ENCODE measurements around the gene NOPCHAP1. TPM values are rescaled to one million over a fixed set of nuclear protein-coding genes. Genes with fewer than 3 reads are reported as not detected.

Gene NOPCHAP1
- total RNA-seq, 1 donor from 2014 or later = 25.2 TPM

DNA sequence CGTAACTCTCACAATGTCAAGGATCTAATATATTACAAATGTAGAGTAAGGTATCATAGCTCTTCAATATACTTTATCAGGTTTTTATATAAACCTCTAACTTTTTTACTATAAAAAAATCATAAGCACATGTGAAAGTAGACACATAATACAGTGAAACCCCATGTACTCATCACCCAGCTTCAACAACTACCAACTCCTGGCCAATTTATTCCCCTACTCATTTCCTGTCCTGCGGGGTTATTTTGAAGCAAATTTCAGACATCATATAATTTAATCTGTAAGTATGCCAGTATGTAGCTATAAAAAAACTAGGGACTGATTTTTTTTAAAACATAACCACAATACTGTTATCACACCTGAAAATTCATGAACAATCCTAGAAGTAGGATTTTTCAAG lies 47.7 kb downstream of the NOPCHAP1 start:
- intact Hi-C loops (cut with micrococcal nuclease) = loop anchor here (5.0 kb wide), 2 partner anchors 47 to 102 kb away; partner anchors contain the start of gene NOPCHAP1
- peaks cover 45% of the 10 kb centered on the region for H3K4me1 Mint-ChIP-seq (ENCODE audit: low read depth)
- H3K4me3 Mint-ChIP-seq (ENCODE audit: low read depth) = no peak overlapping the region
- DNase-seq (ENCODE audit: low spot score) = no peak
- H3K36me3 Mint-ChIP-seq (ENCODE audit: low read depth) = peaks cover 15% of the 10 kb centered on the region
- H3K27me3 Mint-ChIP-seq (ENCODE audit: low read depth) = no peaks in the 10 kb centered on the region
- no peaks in the 10 kb centered on the region for H3K9me3 Mint-ChIP-seq
- H3K27ac Mint-ChIP-seq = peak overlapping the region; percentile 57

Other genes with a start within 250 kb of the NOPCHAP1 start
- gene SLC41A2, start 28.0 kb upstream of the NOPCHAP1 start, total RNA-seq = 4.3 and 8.2 TPM in 2 replicates
- gene ALDH1L2, start 98.1 kb downstream of the NOPCHAP1 start, total RNA-seq = 1.0 and 1.4 TPM in 2 replicates
- 38.4 and 41.3 TPM in 2 replicates for gene WASHC4, start 121.4 kb downstream of the NOPCHAP1 start, total RNA-seq
- gene APPL2, start 249.9 kb downstream of the NOPCHAP1 start, total RNA-seq = 28.8 and 30.4 TPM in 2 replicates

Data from activated T-helper 2 cell treated with anti-CD3 and anti-CD28 coated beads, Interferon-gamma antibody, Interleukin-2, Interleukin-4, amounts not matched to agents 10 μg/mL and 5 μg/mL and 100 μg/mL, durations not matched to agents 14 hours and 24 hours and 36 hours (primary cell).